ENCODE results near the gene UBE2B.
"Not testable (repeated sequence)": the region's sequence is repeated elsewhere in the genome, so short reads cannot be mapped to it uniquely, and the experiment has no call there.

Gene UBE2B

GRCh38 chr5:134370871-134371833 lies at the start of gene UBE2B:
TSS of gene UBE2B (plus strand) at chr5:134371569. CDS start at chr5:134371596, 27 bp downstream.
- H3K27me3 Mint-ChIP-seq (ENCODE audit: low read depth): peaks cover 3% of the 10 kb centered on the region
- peaks cover 8% of the 10 kb centered on the region for H3K9me3 Mint-ChIP-seq
- H3K36me3 Mint-ChIP-seq (ENCODE audit: low read depth): peaks cover 32% of the 10 kb centered on the region
- H3K27ac Mint-ChIP-seq: peak within 1 kb of the TSS; percentile 100
- peak within 1 kb of the TSS; percentile 96 for H3K4me3 Mint-ChIP-seq
- H3K4me1 Mint-ChIP-seq (ENCODE audit: low read depth): peaks cover 44% of the 10 kb centered on the region

GRCh38 chr5:134327327-134327726 lies 44.0 kb upstream of the UBE2B start:
- Mint-ChIP-seq H3K4me1 (ENCODE audit: low read depth) (no peaks in the 10 kb centered on the region), H3K9me3 (peaks cover 24% of the 10 kb centered on the region), H3K36me3 (ENCODE audit: low read depth) (peaks cover 12% of the 10 kb centered on the region), H3K27me3 (ENCODE audit: low read depth) (peaks cover 12% of the 10 kb centered on the region), H3K4me3 (no peak overlapping the region), H3K27ac (no peak overlapping the region)

- Mint-ChIP-seq H3K36me3 (ENCODE audit: low read depth) (peaks cover 12% of the 10 kb centered on the region), H3K27ac (no peak overlapping the region), H3K27me3 (ENCODE audit: low read depth) (peaks cover 21% of the 10 kb centered on the region), H3K4me1 (ENCODE audit: low read depth) (no peaks in the 10 kb centered on the region), H3K9me3 (peaks cover 34% of the 10 kb centered on the region), H3K4me3 (no peak overlapping the region)
Observed at GRCh38 chr5:134328619-134329018, 42.8 kb upstream of the UBE2B start.

- H3K4me1 Mint-ChIP-seq (ENCODE audit: low read depth); H3K27ac Mint-ChIP-seq; H3K36me3 Mint-ChIP-seq (ENCODE audit: low read depth); H3K4me3 Mint-ChIP-seq: not testable (repeated sequence)
- H3K27me3 Mint-ChIP-seq (ENCODE audit: low read depth): peaks cover 27% of the 10 kb centered on the region
- H3K9me3 Mint-ChIP-seq: peaks cover 28% of the 10 kb centered on the region
Observed at GRCh38 chr5:134336833-134337232, 34.5 kb upstream of the UBE2B start.

- not testable (repeated sequence) for H3K4me3 Mint-ChIP-seq; H3K4me1 Mint-ChIP-seq (ENCODE audit: low read depth); H3K27ac Mint-ChIP-seq; H3K27me3 Mint-ChIP-seq (ENCODE audit: low read depth); H3K9me3 Mint-ChIP-seq; H3K36me3 Mint-ChIP-seq (ENCODE audit: low read depth)
Observed at GRCh38 chr5:134343500-134343899, 27.9 kb upstream of the UBE2B start.

GRCh38 chr5:134345476-134345875 lies 25.9 kb upstream of the UBE2B start:
- not testable (repeated sequence) for H3K4me3 Mint-ChIP-seq; H3K27me3 Mint-ChIP-seq (ENCODE audit: low read depth); H3K36me3 Mint-ChIP-seq (ENCODE audit: low read depth); H3K27ac Mint-ChIP-seq; H3K4me1 Mint-ChIP-seq (ENCODE audit: low read depth); H3K9me3 Mint-ChIP-seq

GRCh38 chr5:134345996-134346395 lies 25.4 kb upstream of the UBE2B start:
- Mint-ChIP-seq H3K36me3 (ENCODE audit: low read depth) (peaks cover 3% of the 10 kb centered on the region), H3K9me3 (no peaks in the 10 kb centered on the region), H3K27me3 (ENCODE audit: low read depth) (no peaks in the 10 kb centered on the region), H3K4me3 (no peak overlapping the region), H3K27ac (no peak overlapping the region), H3K4me1 (ENCODE audit: low read depth) (peaks cover 3% of the 10 kb centered on the region)

GRCh38 chr5:134349463-134349862 lies 21.9 kb upstream of the UBE2B start:
- peaks cover 3% of the 10 kb centered on the region for H3K36me3 Mint-ChIP-seq (ENCODE audit: low read depth)
- no peaks in the 10 kb centered on the region for H3K9me3 Mint-ChIP-seq
- H3K27ac Mint-ChIP-seq: no peak overlapping the region
- H3K27me3 Mint-ChIP-seq (ENCODE audit: low read depth): no peaks in the 10 kb centered on the region
- H3K4me1 Mint-ChIP-seq (ENCODE audit: low read depth): no peaks in the 10 kb centered on the region
- no peak overlapping the region for H3K4me3 Mint-ChIP-seq

- H3K27ac Mint-ChIP-seq: no peak overlapping the region
- no peaks in the 10 kb centered on the region for H3K4me1 Mint-ChIP-seq (ENCODE audit: low read depth)
- H3K4me3 Mint-ChIP-seq: no peak overlapping the region
- H3K9me3 Mint-ChIP-seq: no peaks in the 10 kb centered on the region
- H3K36me3 Mint-ChIP-seq (ENCODE audit: low read depth): no peaks in the 10 kb centered on the region
- no peaks in the 10 kb centered on the region for H3K27me3 Mint-ChIP-seq (ENCODE audit: low read depth)
Observed at GRCh38 chr5:134355681-134356080, 15.7 kb upstream of the UBE2B start.

- H3K27me3 Mint-ChIP-seq (ENCODE audit: low read depth): peaks cover 3% of the 10 kb centered on the region
- H3K36me3 Mint-ChIP-seq (ENCODE audit: low read depth): peaks cover 12% of the 10 kb centered on the region
- no peak overlapping the region for H3K27ac Mint-ChIP-seq
- peaks cover 8% of the 10 kb centered on the region for H3K9me3 Mint-ChIP-seq
- H3K4me1 Mint-ChIP-seq (ENCODE audit: low read depth): peaks cover 18% of the 10 kb centered on the region
- no peak overlapping the region for H3K4me3 Mint-ChIP-seq
Observed at GRCh38 chr5:134365604-134366003, 5.8 kb upstream of the UBE2B start.

- peak overlapping the region; percentile 100 for H3K27ac Mint-ChIP-seq
- H3K9me3 Mint-ChIP-seq: peaks cover 8% of the 10 kb centered on the region
- H3K36me3 Mint-ChIP-seq (ENCODE audit: low read depth): peaks cover 28% of the 10 kb centered on the region
- peaks cover 44% of the 10 kb centered on the region for H3K4me1 Mint-ChIP-seq (ENCODE audit: low read depth)
- H3K27me3 Mint-ChIP-seq (ENCODE audit: low read depth): peaks cover 3% of the 10 kb centered on the region
- H3K4me3 Mint-ChIP-seq: peak overlapping the region; percentile 96
Observed at GRCh38 chr5:134370311-134370870, 978 bp upstream of the UBE2B start.

- Mint-ChIP-seq H3K27me3 (ENCODE audit: low read depth) (peaks cover under 1% of the 10 kb centered on the region), H3K36me3 (ENCODE audit: low read depth) (peaks cover 30% of the 10 kb centered on the region), H3K9me3 (peaks cover 7% of the 10 kb centered on the region), H3K27ac (peak overlapping the region; percentile 100), H3K4me1 (ENCODE audit: low read depth) (peaks cover 40% of the 10 kb centered on the region), H3K4me3 (peak overlapping the region; percentile 96)
Observed at GRCh38 chr5:134371834-134372340, 518 bp downstream of the UBE2B start.

GRCh38 chr5:134373633-134374032 lies 2.3 kb downstream of the UBE2B start:
- H3K27me3 Mint-ChIP-seq (ENCODE audit: low read depth); H3K9me3 Mint-ChIP-seq; H3K27ac Mint-ChIP-seq: not testable (repeated sequence)
- peak overlapping the region; percentile 79 for H3K4me3 Mint-ChIP-seq
- H3K36me3 Mint-ChIP-seq (ENCODE audit: low read depth): peaks cover 32% of the 10 kb centered on the region
- peaks cover 41% of the 10 kb centered on the region for H3K4me1 Mint-ChIP-seq (ENCODE audit: low read depth)

- H3K9me3 Mint-ChIP-seq: no peaks in the 10 kb centered on the region
- H3K4me3 Mint-ChIP-seq: no peak overlapping the region
- no peak overlapping the region for H3K27ac Mint-ChIP-seq
- H3K27me3 Mint-ChIP-seq (ENCODE audit: low read depth): no peaks in the 10 kb centered on the region
- peaks cover 44% of the 10 kb centered on the region for H3K4me1 Mint-ChIP-seq (ENCODE audit: low read depth)
- peaks cover 34% of the 10 kb centered on the region for H3K36me3 Mint-ChIP-seq (ENCODE audit: low read depth)
Observed at GRCh38 chr5:134374232-134374631, 2.9 kb downstream of the UBE2B start.

- H3K4me1 Mint-ChIP-seq (ENCODE audit: low read depth): peaks cover 31% of the 10 kb centered on the region
Observed at GRCh38 chr5:134380346-134380745, 9.0 kb downstream of the UBE2B start.

More at GRCh38 chr5:134380346-134380745, 9.0 kb downstream of the UBE2B start:
- H3K9me3 Mint-ChIP-seq: no peaks in the 10 kb centered on the region
- no peak overlapping the region for H3K4me3 Mint-ChIP-seq
- peaks cover 41% of the 10 kb centered on the region for H3K36me3 Mint-ChIP-seq (ENCODE audit: low read depth)
- H3K27ac Mint-ChIP-seq: peak overlapping the region; percentile 22
- no peaks in the 10 kb centered on the region for H3K27me3 Mint-ChIP-seq (ENCODE audit: low read depth)
